HG03060 (cell line): ENCODE results near the gene ZNHIT2.

Source experiments
- ATAC-seq: cut with Tn5 transposase; IDR thresholded peaks from one replicate; pipeline ENCODE4 v1.9.1; 2021; ENCODE audit warnings: low read depth, moderate number of reproducible peaks; ENCODE audit not compliant: unreplicated experiment

Gene ZNHIT2

GRCh38 chr11:65078786-65079342, 38.6 kb downstream of the ZNHIT2 start:
- ATAC-seq: no peak

- no peak for ATAC-seq
These were observed 39.4 kb downstream of the ZNHIT2 start for GRCh38 chr11:65078151-65078550.

DNA sequence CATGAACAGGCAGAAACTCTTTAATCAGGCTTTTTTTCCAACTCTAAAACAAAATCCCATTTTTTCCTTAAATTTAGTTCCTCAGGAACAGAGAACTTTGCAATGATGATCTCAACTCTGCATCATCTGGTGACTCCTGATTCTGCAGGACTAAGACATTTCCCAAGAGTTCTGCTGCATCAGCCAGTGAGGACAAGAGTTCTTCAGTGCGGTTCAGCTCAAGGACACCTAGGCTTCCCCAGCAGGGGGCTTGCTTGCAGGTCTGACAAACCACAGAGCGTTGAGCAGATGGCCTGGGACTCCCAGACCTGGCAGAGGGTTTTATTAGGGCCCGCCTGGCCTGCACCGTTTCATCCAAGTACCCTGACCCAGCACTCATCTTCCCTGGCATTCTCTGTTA, 40.0 kb downstream of the ZNHIT2 start:
- ATAC-seq: no peak

DNA sequence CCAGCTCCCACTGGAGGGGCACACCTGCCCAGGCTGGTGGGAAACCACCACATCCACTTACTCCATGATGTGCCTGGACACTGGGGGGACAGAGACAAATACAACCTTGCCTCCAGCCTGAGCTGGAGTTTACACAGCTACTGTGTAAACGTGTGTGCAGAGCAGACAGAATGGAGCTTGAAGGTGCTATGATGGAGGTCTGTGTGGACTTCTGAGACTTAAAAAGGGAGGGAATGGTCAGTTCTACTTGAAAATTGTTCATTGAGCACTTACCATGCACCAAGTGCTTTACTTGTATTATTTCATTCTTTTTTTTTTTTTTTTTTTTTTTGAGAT, 44.9 kb downstream of the ZNHIT2 start:
- no peak for ATAC-seq

- ATAC-seq: no peak
These were observed 45.4 kb downstream of the ZNHIT2 start for GRCh38 chr11:65071907-65072630.

GRCh38 chr11:65069217-65069616, 48.3 kb downstream of the ZNHIT2 start:
- ATAC-seq: no peak

DNA sequence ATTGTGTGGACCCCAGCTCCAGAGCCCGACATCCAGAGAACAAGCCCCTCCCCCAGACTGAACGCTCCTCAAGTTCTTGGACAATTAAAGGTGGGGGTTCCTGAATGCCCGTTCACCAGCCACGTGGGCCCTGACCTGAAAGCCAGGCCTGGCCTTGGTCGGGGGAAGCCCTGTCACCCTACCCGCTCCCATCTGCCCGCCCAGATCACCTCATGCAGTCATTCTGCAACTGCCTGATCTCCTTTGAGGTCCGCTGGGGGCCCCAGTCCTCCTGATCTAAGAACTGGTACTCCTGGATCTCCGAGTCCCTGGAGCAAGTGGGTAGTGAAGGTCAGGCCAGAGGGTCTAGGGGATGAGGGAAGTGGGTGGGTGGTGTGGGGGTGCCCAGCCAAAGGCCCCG, 50.1 kb downstream of the ZNHIT2 start:
- ATAC-seq: no peak

GRCh38 chr11:65066805-65067291, 50.7 kb downstream of the ZNHIT2 start:
- no peak for ATAC-seq
